ENCODE data around the gene IRX6.

The IRX6 gene

DNA sequence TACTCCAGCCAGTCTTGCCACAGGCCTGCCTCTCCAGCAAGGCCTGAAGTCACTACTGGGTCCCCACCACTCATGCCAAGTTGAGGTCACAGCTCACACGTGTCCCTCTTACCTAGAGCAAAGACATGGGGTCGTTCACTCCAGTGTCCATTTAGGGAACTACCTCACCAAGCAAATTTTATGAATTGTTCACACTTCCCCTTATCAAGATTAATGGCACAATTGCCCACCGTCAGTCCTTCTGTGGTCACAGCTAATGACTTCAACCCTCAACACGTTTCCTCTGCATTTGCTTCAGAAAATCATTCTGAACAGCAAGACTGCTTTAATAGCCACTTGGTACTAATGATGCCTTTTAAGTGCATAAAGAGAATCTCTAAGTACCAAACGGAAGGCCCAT, 14.6 kb downstream of the IRX6 start:
- Histone ChIP-seq H3K9me3 (no peaks in the 10 kb centered on the region), H3K36me3 (no peaks in the 10 kb centered on the region), H3K27ac (no peak overlapping the region), H3K4me1 (ENCODE audit: control insufficient read depth in 1 of 2, insufficient read depth in 1 of 2, low read depth in 1 of 2, low read length in 1 of 2) (peaks cover 10 to 11% of the 10 kb centered on the region in 2 experiments), H3K27me3 (peaks cover 59% of the 10 kb centered on the region), H3K4me3 (ENCODE audit: low read depth in 1 of 2, low read length in 1 of 2) (no peak overlapping the region)
- TF ChIP-seq, protein P1, sequence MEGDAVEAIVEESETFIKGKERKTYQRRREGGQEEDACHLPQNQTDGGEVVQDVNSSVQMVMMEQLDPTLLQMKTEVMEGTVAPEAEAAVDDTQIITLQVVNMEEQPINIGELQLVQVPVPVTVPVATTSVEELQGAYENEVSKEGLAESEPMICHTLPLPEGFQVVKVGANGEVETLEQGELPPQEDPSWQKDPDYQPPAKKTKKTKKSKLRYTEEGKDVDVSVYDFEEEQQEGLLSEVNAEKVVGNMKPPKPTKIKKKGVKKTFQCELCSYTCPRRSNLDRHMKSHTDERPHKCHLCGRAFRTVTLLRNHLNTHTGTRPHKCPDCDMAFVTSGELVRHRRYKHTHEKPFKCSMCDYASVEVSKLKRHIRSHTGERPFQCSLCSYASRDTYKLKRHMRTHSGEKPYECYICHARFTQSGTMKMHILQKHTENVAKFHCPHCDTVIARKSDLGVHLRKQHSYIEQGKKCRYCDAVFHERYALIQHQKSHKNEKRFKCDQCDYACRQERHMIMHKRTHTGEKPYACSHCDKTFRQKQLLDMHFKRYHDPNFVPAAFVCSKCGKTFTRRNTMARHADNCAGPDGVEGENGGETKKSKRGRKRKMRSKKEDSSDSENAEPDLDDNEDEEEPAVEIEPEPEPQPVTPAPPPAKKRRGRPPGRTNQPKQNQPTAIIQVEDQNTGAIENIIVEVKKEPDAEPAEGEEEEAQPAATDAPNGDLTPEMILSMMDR (IDR thresholded peaks at IDR 0.05), result no peak

DNA sequence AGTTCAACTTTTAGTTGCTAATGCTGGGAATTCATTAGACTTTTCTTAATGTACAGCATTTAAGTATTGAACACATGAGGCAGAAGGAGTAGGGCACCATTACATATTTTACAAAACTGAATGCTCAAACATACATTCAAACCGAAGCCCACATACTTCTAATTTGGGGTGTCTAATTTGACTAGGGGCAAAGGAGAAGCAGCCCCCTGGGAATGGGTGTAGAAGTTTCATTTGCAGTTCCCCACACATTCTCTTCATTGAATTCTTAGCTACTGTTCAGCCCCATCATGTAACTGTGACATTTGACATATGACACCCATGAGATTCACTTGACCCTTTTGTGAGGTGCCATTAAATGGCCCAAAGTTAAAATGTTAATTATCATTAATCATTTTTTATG, 16.4 kb downstream of the IRX6 start:
- Histone ChIP-seq H3K9me3 (no peaks in the 10 kb centered on the region), H3K4me3 (ENCODE audit: low read depth in 1 of 2, low read length in 1 of 2) (no peak overlapping the region), H3K27me3 (peaks cover 70% of the 10 kb centered on the region), H3K36me3 (no peaks in the 10 kb centered on the region), H3K27ac (no peak overlapping the region), H3K4me1 (ENCODE audit: control insufficient read depth in 1 of 2, insufficient read depth in 1 of 2, low read depth in 1 of 2, low read length in 1 of 2) (no peaks in the 10 kb centered on the region)
- TF ChIP-seq, protein P1 (IDR thresholded peaks at IDR 0.05), result no peak

DNA sequence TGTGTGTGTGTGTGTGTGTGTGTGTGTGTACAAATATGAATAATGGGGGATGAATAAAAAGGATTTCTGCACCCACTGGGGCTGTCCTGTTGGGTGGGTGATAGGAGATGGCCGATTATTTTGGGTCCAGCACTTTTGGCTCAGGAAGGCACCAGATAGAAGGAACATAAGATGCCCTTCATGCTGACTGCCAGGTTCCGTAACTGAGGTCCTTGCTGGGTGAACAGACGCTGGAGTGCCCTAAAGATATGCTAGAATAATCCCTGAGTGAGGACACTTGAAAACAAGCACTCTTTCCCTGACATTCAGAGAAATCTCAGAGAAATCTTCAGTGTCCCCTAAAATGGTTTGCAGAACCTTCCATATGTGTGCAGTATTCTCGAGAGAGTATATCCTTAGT, 17.7 kb downstream of the IRX6 start:
- TF ChIP-seq, protein P1 (IDR thresholded peaks at IDR 0.05), result no peak
- Histone ChIP-seq H3K27me3 (peaks cover 72% of the 10 kb centered on the region), H3K9me3 (no peaks in the 10 kb centered on the region), H3K4me1 (ENCODE audit: control insufficient read depth in 1 of 2, insufficient read depth in 1 of 2, low read depth in 1 of 2, low read length in 1 of 2) (no peaks in the 10 kb centered on the region), H3K36me3 (no peaks in the 10 kb centered on the region), H3K27ac (no peak overlapping the region), H3K4me3 (ENCODE audit: low read depth in 1 of 2, low read length in 1 of 2) (no peak overlapping the region)

DNA sequence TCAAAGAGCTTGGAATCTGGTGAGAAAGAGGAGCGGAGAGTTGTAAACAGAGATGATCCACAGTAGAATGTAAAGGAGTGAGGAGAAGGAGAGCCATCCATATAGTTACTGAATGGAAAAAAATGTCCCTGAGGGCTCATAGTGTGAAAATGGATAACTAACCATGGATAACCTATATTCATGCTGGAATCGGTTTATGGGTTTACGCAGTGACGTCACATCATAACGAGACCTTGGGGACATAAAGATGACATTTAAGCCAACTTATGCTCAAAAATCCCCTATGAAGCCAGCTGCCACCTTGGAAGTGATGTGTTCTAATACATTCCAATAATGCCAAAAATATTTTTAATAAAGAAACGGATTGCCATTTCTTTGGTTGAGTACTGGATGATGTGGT, 22.5 kb downstream of the IRX6 start:
- TF ChIP-seq, protein P1 (IDR thresholded peaks at IDR 0.05), result no peak
- Histone ChIP-seq H3K9me3 (no peaks in the 10 kb centered on the region), H3K4me3 (ENCODE audit: low read depth in 1 of 2, low read length in 1 of 2) (no peak overlapping the region), H3K36me3 (no peaks in the 10 kb centered on the region), H3K4me1 (ENCODE audit: control insufficient read depth in 1 of 2, insufficient read depth in 1 of 2, low read depth in 1 of 2, low read length in 1 of 2) (no peaks in the 10 kb centered on the region), H3K27me3 (peaks cover 46% of the 10 kb centered on the region), H3K27ac (no peak overlapping the region)

DNA sequence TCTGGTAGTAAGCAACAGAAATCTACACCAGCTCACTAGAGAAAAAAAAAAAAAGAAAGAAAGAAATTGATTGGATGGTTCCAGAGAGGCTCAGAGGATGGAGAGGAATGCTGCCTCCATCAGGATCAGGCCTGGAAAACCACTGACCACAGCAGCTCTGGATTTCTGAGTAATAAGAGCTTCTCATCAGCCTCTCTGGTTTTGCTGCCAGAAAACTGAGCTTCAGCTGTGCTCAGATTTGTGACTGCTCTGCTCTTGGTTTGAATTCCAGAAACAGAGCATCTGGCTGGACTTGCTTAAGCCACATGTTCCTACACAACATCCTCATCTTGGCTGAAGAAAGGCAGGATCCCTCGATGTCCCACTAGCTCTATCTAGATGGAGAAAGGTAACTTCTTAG, 25.9 kb downstream of the IRX6 start:
- no peak overlapping the region for H3K27ac ChIP-seq

More for the DNA sequence above, 25.9 kb downstream of the IRX6 start:
- Histone ChIP-seq H3K4me3 (ENCODE audit: low read depth in 1 of 2, low read length in 1 of 2) (no peak overlapping the region), H3K27me3 (peaks cover 27% of the 10 kb centered on the region), H3K4me1 (ENCODE audit: control insufficient read depth in 1 of 2, insufficient read depth in 1 of 2, low read depth in 1 of 2, low read length in 1 of 2) (no peaks in the 10 kb centered on the region), H3K36me3 (no peaks in the 10 kb centered on the region), H3K9me3 (no peaks in the 10 kb centered on the region)
- TF ChIP-seq, protein P1 (IDR thresholded peaks at IDR 0.05), result no peak

Measured in neutrophil (primary cell).